Astrocyte (in vitro differentiated cells and primary cell): ENCODE measurements around the gene HMMR.

Experiments
- CTCF ChIP-seq: IDR thresholded peaks from 2 replicates; pipeline ENCODE4 v1.5.1; 2011; ENCODE audit warnings: low read depth, mild to moderate bottlenecking, inconsistent platforms, low read length, moderate library complexity; ENCODE audit not compliant: insufficient read depth
- EZH2 ChIP-seq: IDR thresholded peaks from 2 replicates; pipeline ENCODE4 v1.6.1; 2012; ENCODE audit warnings: mild to moderate bottlenecking, low read length, inconsistent platforms; ENCODE audit not compliant: insufficient read depth

- TF ChIP-seq CTCF = no peak
- TF ChIP-seq EZH2 = no peak
Observed at GRCh38 chr5:163467682-163468081, 7.2 kb downstream of the HMMR start.
